PC-9 (cell line): ENCODE data around the gene GPRASP1. TPM values are rescaled to one million over a fixed set of nuclear protein-coding genes. Genes with fewer than 3 reads are reported as not detected.

Experiments used
- BruUV-seq: library from RNA; stranded (reverse); fragments of 400-500 nt; replicated peaks from 2 replicates; lab custom pipeline; 2021; lab: Mats Ljungman, UMichigan
- CTCF ChIA-PET: fragments of 300-600 bp; sonication (Branson Sonifier 250); formaldehyde crosslinking; loops from one replicate; lab custom pipeline; 2022; ENCODE audit warnings: antibody characterized with exemption; lab: Charles Lee
- POLR2A ChIA-PET: fragments of 300-600 bp; sonication (Branson Sonifier 250); formaldehyde crosslinking; loops from one replicate; lab custom pipeline; 2022; ENCODE audit warnings: antibody characterized with exemption; ENCODE audit not compliant: unreplicated experiment; lab: Charles Lee
- DNase-seq, 2 experiments: peaks; one replicate each; pipeline versions ENCODE4 v3.0.0 to v3.0.0-alpha.2; 2015 to 2022; ENCODE audit warnings: mixed read lengths in 1 of 2
- H2AFZ ChIP-seq: fragments of 200-600 bp; sonication (generic); 2 replicates; pipeline ENCODE4 v1.8.1; 2017; ENCODE audit warnings: antibody characterized with exemption
- H3F3A ChIP-seq: fragments of 200-600 bp; sonication (generic); 2 replicates; pipeline ENCODE4 v1.8.1; 2017; ENCODE audit warnings: antibody characterized with exemption, mild to moderate bottlenecking, low read depth; ENCODE audit not compliant: insufficient read depth
- H3K27ac ChIP-seq: fragments of 200-600 bp; sonication (generic); 2 replicates; pipeline ENCODE4 v1.6.1; 2016; ENCODE audit warnings: mixed run types
- H3K27me3 ChIP-seq: fragments of 200-600 bp; sonication (generic); 2 replicates; pipeline ENCODE4 v1.6.1; 2016; ENCODE audit warnings: low read depth, mixed run types; ENCODE audit not compliant: insufficient read depth
- H3K36me3 ChIP-seq: fragments of 200-600 bp; sonication (generic); 2 replicates; pipeline ENCODE4 v1.6.1; 2016; ENCODE audit warnings: low read depth, mixed run types
- H3K4me1 ChIP-seq: fragments of 200-600 bp; sonication (generic); replicated peaks from 2 replicates; pipeline ENCODE4 v1.6.1; 2016; ENCODE audit warnings: mixed run types; ENCODE audit not compliant: insufficient read depth
- H3K4me2 ChIP-seq: fragments of 200-600 bp; sonication (generic); 2 replicates; pipeline ENCODE4 v1.6.1; 2017; ENCODE audit warnings: mixed run types
- H3K4me3 ChIP-seq: fragments of 200-600 bp; sonication (generic); 2 replicates; pipeline ENCODE4 v1.6.1; 2016; ENCODE audit warnings: mixed run types
- H3K79me2 ChIP-seq: fragments of 200-600 bp; sonication (generic); 2 replicates; pipeline ENCODE4 v1.6.1; 2017; ENCODE audit warnings: low read depth, mixed run types
- H3K9me2 ChIP-seq: fragments of 200-600 bp; sonication (generic); 2 replicates; pipeline ENCODE4 v1.8.1; 2017; ENCODE audit warnings: mild to moderate bottlenecking; ENCODE audit not compliant: insufficient read depth
- H3K9me3 ChIP-seq: fragments of 200-600 bp; sonication (generic); 2 replicates; pipeline ENCODE4 v1.8.1; 2016; ENCODE audit warnings: low read depth; ENCODE audit not compliant: insufficient read depth
- H4K20me1 ChIP-seq: fragments of 200-600 bp; sonication (generic); 2 replicates; pipeline ENCODE4 v1.8.1; 2017; ENCODE audit not compliant: insufficient read depth
- CTCF ChIP-seq: fragments of 200-600 bp; sonication (generic); conservative IDR thresholded peaks from 2 replicates; pipeline ENCODE4 v1.6.1; 2017; ENCODE audit warnings: mixed run types, antibody characterized with exemption, mild to moderate bottlenecking, moderate library complexity
- EZH2 ChIP-seq: fragments of 200-600 bp; sonication (generic); IDR thresholded peaks from 2 replicates; pipeline ENCODE4 v1.8.0; 2017; ENCODE audit warnings: antibody characterized with exemption, low read depth
- intact Hi-C: fragments of 100-400 bp; cut with micrococcal nuclease; formaldehyde crosslinking; loops from one replicate; pipeline ENCODE4 v1.10.0; 2022; ENCODE audit not compliant: unreplicated experiment
- total RNA-seq: library from RNA; stranded (reverse); gene quantifications from 2 replicates; pipeline ENCODE4 v1.2.3, GENCODE V29; 2021

Gene GPRASP1
- total RNA-seq, 1 experiment from 2014 or later: 1.1 TPM

- no TSS peak for BruUV-seq
- POLR2A ChIA-PET: interaction anchor here (0.6 kb wide), 1 partner anchor 1231 kb away, joined by 3 read pairs; no protein-coding TSS in a partner anchor
- Histone ChIP-seq H3K79me2 (no peaks in the 10 kb centered on the region), H3K4me1 (no peaks in the 10 kb centered on the region), H3K36me3 (no peaks in the 10 kb centered on the region), H3K27me3 (no peaks in the 10 kb centered on the region), H2AFZ (no peak overlapping the region), H3K9me2 (no peaks in the 10 kb centered on the region), H3K9me3 (no peaks in the 10 kb centered on the region), H3K27ac (no peak overlapping the region), H4K20me1 (no peaks in the 10 kb centered on the region), H3K4me3 (no peak overlapping the region), H3F3A (no peaks in the 10 kb centered on the region), H3K4me2 (no peak overlapping the region)
- intact Hi-C loops: no loop called here
- DNase-seq: no peak
- TF ChIP-seq EZH2 (no peak), CTCF (no peak)
- CTCF ChIA-PET: no interaction called here
Measured at GRCh38 chrX:102694749-102695148, 43.5 kb downstream of the GPRASP1 start.

- Histone ChIP-seq H3K27ac (no peak overlapping the region), H3K9me3 (no peaks in the 10 kb centered on the region), H3K4me3 (no peak overlapping the region), H3K4me1 (no peaks in the 10 kb centered on the region), H2AFZ (no peak overlapping the region), H4K20me1 (no peaks in the 10 kb centered on the region), H3K9me2 (no peaks in the 10 kb centered on the region), H3K4me2 (no peak overlapping the region), H3K27me3 (no peaks in the 10 kb centered on the region), H3K79me2 (no peaks in the 10 kb centered on the region), H3F3A (no peaks in the 10 kb centered on the region), H3K36me3 (no peaks in the 10 kb centered on the region)
- ChIA-PET CTCF (no interaction called here), POLR2A (no interaction called here)
- intact Hi-C loops: no loop called here
- no peak for DNase-seq
- TF ChIP-seq CTCF (no peak), EZH2 (no peak)
- BruUV-seq: no TSS peak
Measured at GRCh38 chrX:102696306-102696705, 45.0 kb downstream of the GPRASP1 start.

GRCh38 chrX:102697494-102697893 is 46.2 kb downstream of the GPRASP1 start:
- Histone ChIP-seq H3F3A (no peaks in the 10 kb centered on the region), H3K4me1 (no peaks in the 10 kb centered on the region), H3K4me2 (no peak overlapping the region), H4K20me1 (no peaks in the 10 kb centered on the region), H2AFZ (no peak overlapping the region), H3K36me3 (no peaks in the 10 kb centered on the region), H3K9me3 (no peaks in the 10 kb centered on the region), H3K79me2 (no peaks in the 10 kb centered on the region), H3K9me2 (no peaks in the 10 kb centered on the region), H3K4me3 (no peak overlapping the region), H3K27me3 (no peaks in the 10 kb centered on the region), H3K27ac (no peak overlapping the region)
- no peak for DNase-seq
- intact Hi-C loops: no loop called here
- TF ChIP-seq EZH2 (no peak), CTCF (no peak)
- BruUV-seq: no TSS peak
- CTCF ChIA-PET: no interaction called here
- POLR2A ChIA-PET: no interaction called here

Other genes with a start within 250 kb of the GPRASP1 start
- not detected in 2 replicates for gene NXF2B, start 211.5 kb upstream of the GPRASP1 start, total RNA-seq
- gene TCP11X2, start 179.7 kb upstream of the GPRASP1 start, total RNA-seq: not detected in 2 replicates
- not detected in 2 replicates for gene TMSB15A, start 134.7 kb upstream of the GPRASP1 start, total RNA-seq
- gene ARMCX5, start 52.0 kb upstream of the GPRASP1 start, total RNA-seq: 5.7 and 7.1 TPM in 2 replicates
- gene GPRASP2, start 61.0 kb downstream of the GPRASP1 start, total RNA-seq: 5.3 and 6.2 TPM in 2 replicates
- gene GPRASP3, start 69.3 kb downstream of the GPRASP1 start, total RNA-seq: 3.5 and 5.3 TPM in 2 replicates